ENCODE measurements around the gene CLASP1.

- TF ChIP-seq OSR1 (CRISPR knock-in tag; IDR thresholded peaks at IDR 0.05): no peak
- TF ChIP-seq, protein P1, sequence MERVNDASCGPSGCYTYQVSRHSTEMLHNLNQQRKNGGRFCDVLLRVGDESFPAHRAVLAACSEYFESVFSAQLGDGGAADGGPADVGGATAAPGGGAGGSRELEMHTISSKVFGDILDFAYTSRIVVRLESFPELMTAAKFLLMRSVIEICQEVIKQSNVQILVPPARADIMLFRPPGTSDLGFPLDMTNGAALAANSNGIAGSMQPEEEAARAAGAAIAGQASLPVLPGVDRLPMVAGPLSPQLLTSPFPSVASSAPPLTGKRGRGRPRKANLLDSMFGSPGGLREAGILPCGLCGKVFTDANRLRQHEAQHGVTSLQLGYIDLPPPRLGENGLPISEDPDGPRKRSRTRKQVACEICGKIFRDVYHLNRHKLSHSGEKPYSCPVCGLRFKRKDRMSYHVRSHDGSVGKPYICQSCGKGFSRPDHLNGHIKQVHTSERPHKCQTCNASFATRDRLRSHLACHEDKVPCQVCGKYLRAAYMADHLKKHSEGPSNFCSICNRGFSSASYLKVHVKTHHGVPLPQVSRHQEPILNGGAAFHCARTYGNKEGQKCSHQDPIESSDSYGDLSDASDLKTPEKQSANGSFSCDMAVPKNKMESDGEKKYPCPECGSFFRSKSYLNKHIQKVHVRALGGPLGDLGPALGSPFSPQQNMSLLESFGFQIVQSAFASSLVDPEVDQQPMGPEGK (CRISPR knock-in tag; IDR thresholded peaks at IDR 0.05; ENCODE audit: borderline replicate concordance): no peak
- TF ChIP-seq TSHZ2 (CRISPR knock-in tag; IDR thresholded peaks at IDR 0.05): no peak
- TF ChIP-seq, protein P2, sequence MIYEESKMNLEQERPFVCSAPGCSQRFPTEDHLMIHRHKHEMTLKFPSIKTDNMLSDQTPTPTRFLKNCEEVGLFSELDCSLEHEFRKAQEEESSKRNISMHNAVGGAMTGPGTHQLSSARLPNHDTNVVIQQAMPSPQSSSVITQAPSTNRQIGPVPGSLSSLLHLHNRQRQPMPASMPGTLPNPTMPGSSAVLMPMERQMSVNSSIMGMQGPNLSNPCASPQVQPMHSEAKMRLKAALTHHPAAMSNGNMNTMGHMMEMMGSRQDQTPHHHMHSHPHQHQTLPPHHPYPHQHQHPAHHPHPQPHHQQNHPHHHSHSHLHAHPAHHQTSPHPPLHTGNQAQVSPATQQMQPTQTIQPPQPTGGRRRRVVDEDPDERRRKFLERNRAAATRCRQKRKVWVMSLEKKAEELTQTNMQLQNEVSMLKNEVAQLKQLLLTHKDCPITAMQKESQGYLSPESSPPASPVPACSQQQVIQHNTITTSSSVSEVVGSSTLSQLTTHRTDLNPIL (CRISPR knock-in tag; IDR thresholded peaks at IDR 0.05; ENCODE audit: low read depth): no peak
- TF ChIP-seq ZNF8 (CRISPR knock-in tag; IDR thresholded peaks at IDR 0.05): no peak
- TF ChIP-seq RARB (CRISPR knock-in tag; IDR thresholded peaks at IDR 0.05): no peak
- TF ChIP-seq PPARA (CRISPR knock-in tag; IDR thresholded peaks at IDR 0.05; ENCODE audit: borderline replicate concordance): no peak
- no peak for TF ChIP-seq ZFP30 (CRISPR knock-in tag; IDR thresholded peaks at IDR 0.05)
- TF ChIP-seq BACH2 (CRISPR knock-in tag; IDR thresholded peaks at IDR 0.05; ENCODE audit: borderline replicate concordance): no peak
- no peak for TF ChIP-seq GLIS3 (CRISPR knock-in tag; IDR thresholded peaks at IDR 0.05)
- TF ChIP-seq SNAI2 (CRISPR knock-in tag; IDR thresholded peaks at IDR 0.05): no peak
These were observed 127.9 kb downstream of the CLASP1 start for GRCh38 chr2:121521359-121521758.

All from SK-N-SH treated with all-trans-retinoic acid at 6 μM for 48 hours (cell line).